ENCODE results near the gene SPAG6.

Gene SPAG6

GRCh38 chr10:22310928-22311327 lies 34.4 kb upstream of the SPAG6 start:
- no peak for TF ChIP-seq CTCF (conservative IDR thresholded peaks at IDR 0.05; ENCODE audit: low read depth)
- no peak for DNase-seq (ENCODE audit: low spot score)
- H3K27ac ChIP-seq, result no peak overlapping the region
- CTCF ChIA-PET, result no interaction called here
- POLR2A ChIA-PET (ENCODE audit: low non-redundant PET), result no interaction called here

GRCh38 chr10:22314852-22315251 lies 30.4 kb upstream of the SPAG6 start:
- no peak for DNase-seq (ENCODE audit: low spot score)
- ChIA-PET POLR2A (ENCODE audit: low non-redundant PET) (no interaction called here), CTCF (interaction anchor here (0.9 kb wide), 1 partner anchor 10 kb away, joined by 3 read pairs; no protein-coding TSS in a partner anchor)
- no peak overlapping the region for H3K27ac ChIP-seq
- no peak for TF ChIP-seq CTCF (conservative IDR thresholded peaks at IDR 0.05; ENCODE audit: low read depth)

- DNase-seq (ENCODE audit: low spot score), result peak; percentile 36
- TF ChIP-seq CTCF (conservative IDR thresholded peaks at IDR 0.05; ENCODE audit: low read depth), result no peak
- peak overlapping the region; percentile 96 for H3K27ac ChIP-seq
- ChIA-PET CTCF (interaction anchor here (0.6 to 1.0 kb wide), 4 partner anchors 8 to 358 kb away, joined by 3 read pairs; no protein-coding TSS in a partner anchor), POLR2A (ENCODE audit: low non-redundant PET) (interaction anchor here (0.6 kb wide), 3 partner anchors 114 to 1105 kb away, joined by 3 to 10 read pairs (median 5); no protein-coding TSS in a partner anchor)
Observed at GRCh38 chr10:22315455-22316285, 29.6 kb upstream of the SPAG6 start.

GRCh38 chr10:22316286-22317075 lies 28.8 kb upstream of the SPAG6 start, which contains the start of gene COMMD3:
TSS of gene COMMD3 (plus strand) at chr10:22316388. CDS start at chr10:22316418, 30 bp downstream.
- CTCF ChIA-PET, result interaction anchor here (0.6 to 1.0 kb wide), 3 partner anchors 9 to 358 kb away, joined by 3 read pairs; no protein-coding TSS in a partner anchor
- H3K27ac ChIP-seq, result peak within 1 kb of the TSS; percentile 96
- DNase-seq (ENCODE audit: low spot score), result peak; percentile 62
- no peak for TF ChIP-seq CTCF (conservative IDR thresholded peaks at IDR 0.05; ENCODE audit: low read depth)
- POLR2A ChIA-PET (ENCODE audit: low non-redundant PET), result interaction anchor here (0.6 kb wide), 2 partner anchors 113 to 239 kb away, joined by 3 to 5 read pairs; no protein-coding TSS in a partner anchor

GRCh38 chr10:22317076-22317370 lies 28.3 kb upstream of the SPAG6 start:
- peak overlapping the region; percentile 96 for H3K27ac ChIP-seq
- CTCF ChIA-PET, result interaction anchor here (1.0 kb wide), 1 partner anchor 9 kb away, joined by 3 read pairs; no protein-coding TSS in a partner anchor

More at GRCh38 chr10:22317076-22317370, 28.3 kb upstream of the SPAG6 start:
- no peak for DNase-seq (ENCODE audit: low spot score)
- TF ChIP-seq CTCF (conservative IDR thresholded peaks at IDR 0.05; ENCODE audit: low read depth), result no peak
- POLR2A ChIA-PET (ENCODE audit: low non-redundant PET), result no interaction called here

Measured in RWPE1 (cell line).